GM23338 (cell line): Measurements from ENCODE around the gene UBTF. TPM values are rescaled to one million over a fixed set of nuclear protein-coding genes. Genes with fewer than 3 reads are reported as not detected.
A peak's percentile ranks its signal among the peaks of the same experiment; 100 is the strongest.

Source experiments
- ATAC-seq: fragments of 200-7000 bp; cut with Tn5 transposase; 3 replicates; pipeline ENCODE4 v1.9.1; 2020
- DNase-seq: peaks from one replicate; pipeline ENCODE4 v3.0.0-alpha.2; 2015; ENCODE audit warnings: low spot score
- H2AFZ ChIP-seq: fragments of 200-600 bp; sonication (generic); 2 replicates; pipeline ENCODE4 v1.8.0; 2016; ENCODE audit warnings: antibody characterized with exemption, mild to moderate bottlenecking, moderate library complexity
- H3F3A ChIP-seq: fragments of 200-600 bp; sonication (generic); replicated peaks from 2 replicates; pipeline ENCODE4 v1.8.0; 2017; ENCODE audit warnings: antibody characterized with exemption, mixed run types, low read depth
- H3K27ac ChIP-seq: fragments of 200-600 bp; sonication (generic); 2 replicates; pipeline ENCODE4 v1.6.1; 2016; ENCODE audit warnings: low read depth
- H3K27me3 ChIP-seq: fragments of 200-600 bp; sonication (generic); 2 replicates; pipeline ENCODE4 v1.8.0; 2016; ENCODE audit warnings: mild to moderate bottlenecking, mixed run types, moderate library complexity; ENCODE audit not compliant: insufficient read depth
- H3K36me3 ChIP-seq: fragments of 200-600 bp; sonication (generic); 2 replicates; pipeline ENCODE4 v1.8.0; 2016; ENCODE audit warnings: mild to moderate bottlenecking; ENCODE audit not compliant: insufficient read depth
- H3K4me1 ChIP-seq: fragments of 200-600 bp; sonication (generic); 2 replicates; pipeline ENCODE4 v1.8.0; 2016; ENCODE audit warnings: mild to moderate bottlenecking, moderate library complexity; ENCODE audit not compliant: insufficient read depth
- H3K4me2 ChIP-seq: fragments of 200-600 bp; sonication (generic); 2 replicates; pipeline ENCODE4 v1.7.1; 2017; ENCODE audit warnings: mixed run types
- H3K4me3 ChIP-seq: fragments of 200-600 bp; sonication (generic); 2 replicates; pipeline ENCODE4 v1.6.1; 2016; ENCODE audit warnings: mixed run types
- H3K79me2 ChIP-seq: fragments of 200-600 bp; sonication (generic); replicated peaks from 2 replicates; pipeline ENCODE4 v1.8.0; 2017; ENCODE audit warnings: mild to moderate bottlenecking; ENCODE audit not compliant: insufficient read depth
- H3K9me2 ChIP-seq: fragments of 200-600 bp; sonication (generic); 2 replicates; pipeline ENCODE4 v1.8.0; 2017; ENCODE audit not compliant: insufficient read depth
- H4K20me1 ChIP-seq: fragments of 200-600 bp; sonication (generic); replicated peaks from 2 replicates; pipeline ENCODE4 v1.8.0; 2017; ENCODE audit warnings: mild to moderate bottlenecking; ENCODE audit not compliant: insufficient read depth
- H3K27ac Mint-ChIP-seq: 2 replicates; pipeline ENCODE4 v1.8.0; 2020; ENCODE audit warnings: inconsistent platforms, mild to moderate bottlenecking, moderate library complexity, mixed read lengths
- H3K27me3 Mint-ChIP-seq: 3 replicates; pipeline ENCODE4 v1.8.0; 2022; ENCODE audit warnings: low read depth, mild to moderate bottlenecking, moderate library complexity, mixed read lengths, inconsistent platforms; ENCODE audit not compliant: insufficient read depth, poor library complexity
- H3K36me3 Mint-ChIP-seq: 3 replicates; pipeline ENCODE4 v1.8.0; 2021; ENCODE audit warnings: low read depth, mild to moderate bottlenecking, inconsistent platforms, moderate library complexity, mixed read lengths
- H3K4me1 Mint-ChIP-seq: 3 replicates; pipeline ENCODE4 v1.8.0; 2020; ENCODE audit warnings: mild to moderate bottlenecking, inconsistent platforms, mixed read lengths
- H3K4me3 Mint-ChIP-seq: 3 replicates; pipeline ENCODE4 v1.8.0; 2021; ENCODE audit warnings: moderate library complexity, mild to moderate bottlenecking, inconsistent platforms, mixed read lengths
- H3K9me3 Mint-ChIP-seq: 3 replicates; pipeline ENCODE4 v1.8.0; 2020; ENCODE audit warnings: moderate library complexity, mild to moderate bottlenecking, inconsistent platforms, mixed read lengths
- CREB1 ChIP-seq: fragments of 250-450 bp; sonication (Bioruptor Pico); IDR thresholded peaks from 2 replicates; pipeline ENCODE4 v1.5.0; 2020; ENCODE audit warnings: low read depth, mild to moderate bottlenecking, moderate library complexity
- CTCF ChIP-seq, 2 experiments: fragments of 200-600 bp in 1 of 2; sonication (generic) in 1 of 2; conservative IDR thresholded peaks; 2 replicates each; pipeline versions ENCODE4 v1.5.1 to v1.6.1; 2016 to 2017; ENCODE audit warnings: antibody characterized with exemption in 2 of 2, low read depth in 2 of 2, mild to moderate bottlenecking in 2 of 2, moderate library complexity in 1 of 2
- ETS1 ChIP-seq: IDR thresholded peaks from 2 replicates; pipeline ENCODE4 v1.6.1; 2016; ENCODE audit warnings: antibody characterized with exemption
- EZH2 ChIP-seq: fragments of 200-600 bp; sonication (generic); IDR thresholded peaks from one replicate; pipeline ENCODE4 v1.8.0; 2017; ENCODE audit warnings: antibody characterized with exemption, mild to moderate bottlenecking, low read depth; ENCODE audit not compliant: unreplicated experiment
- EZH2phosphoT487 ChIP-seq: fragments of 200-600 bp; sonication (generic); IDR thresholded peaks from one replicate; pipeline ENCODE4 v1.8.1; 2018; ENCODE audit warnings: antibody characterized with exemption; ENCODE audit not compliant: unreplicated experiment
- NANOG ChIP-seq: IDR thresholded peaks from 2 replicates; pipeline ENCODE4 v1.6.1; 2016; ENCODE audit warnings: antibody characterized with exemption, borderline replicate concordance
- POLR2AphosphoS5 ChIP-seq: IDR thresholded peaks from 2 replicates; pipeline ENCODE4 v1.6.1; 2016; ENCODE audit warnings: antibody characterized with exemption, low read depth
- REST ChIP-seq: IDR thresholded peaks from one replicate; pipeline ENCODE4 v1.6.1; 2018; ENCODE audit warnings: antibody characterized with exemption; ENCODE audit not compliant: unreplicated experiment
- STAT1 ChIP-seq: IDR thresholded peaks from one replicate; pipeline ENCODE4 v1.6.1; 2016; ENCODE audit warnings: antibody characterized with exemption; ENCODE audit not compliant: unreplicated experiment
- polyA plus RNA-seq: library from polyadenylated mRNA; unstranded; fragments of >200 nt; fragmentation: Nextera tagmentation; extraction: Ambion mirVana; gene quantifications from 2 replicates; pipeline ENCODE4 v1.2.1, GENCODE V29; 2016
- total RNA-seq: library from RNA; depleted of rRNA; stranded (reverse); fragments of >200 nt; shearing (Covaris generic); gene quantifications from 2 replicates; pipeline ENCODE4 v1.2.3, GENCODE V29; 2014

UBTF gene
- total and polyA plus RNA-seq, 2 experiments from 2014 or later, result 29.9 to 62.2 TPM

GRCh38 chr17:44170499-44171201 is 48.8 kb downstream of the UBTF start, which contains the start of gene ASB16:
Gene ASB16 (plus strand): TSS chr17:44170704. CDS start chr17:44170790, 86 bp downstream.
- H3K9me3 Mint-ChIP-seq, result no peaks in the 10 kb centered on the region
- TF ChIP-seq NANOG (no peak), CTCF (conservative IDR thresholded peaks at IDR 0.05; ENCODE audit: low read depth in 2 of 2) (peak; percentile 34 to 69)
- H3F3A ChIP-seq, result peaks cover 9% of the 10 kb centered on the region; the same call in 1 of the 2 replicates
- no peak within 1 kb of the TSS for H3K27ac Mint-ChIP-seq
- H3K27me3 ChIP-seq, result no peaks in the 10 kb centered on the region
- peaks cover 14% of the 10 kb centered on the region for H3K4me1 ChIP-seq
- H4K20me1 ChIP-seq, result no peaks in the 10 kb centered on the region
- H3K27me3 Mint-ChIP-seq, result peaks cover 11% of the 10 kb centered on the region
- peak within 1 kb of the TSS; percentile 34; the same call in 1 of the 2 replicates for H3K4me3 ChIP-seq
- H3K79me2 ChIP-seq, result no peaks in the 10 kb centered on the region
- peaks cover 14% of the 10 kb centered on the region for H3K4me1 Mint-ChIP-seq
- no peak within 1 kb of the TSS for H2AFZ ChIP-seq
- DNase-seq, result peak; percentile 53
- no peaks in the 10 kb centered on the region for H3K36me3 ChIP-seq
- peaks cover 6% of the 10 kb centered on the region; the same call in 2 of the 3 replicates for H3K36me3 Mint-ChIP-seq
- ATAC-seq, result peak; percentile 64
- no peaks in the 10 kb centered on the region for H3K9me2 ChIP-seq
- H3K4me2 ChIP-seq, result peak within 1 kb of the TSS; percentile 62
- H3K4me3 Mint-ChIP-seq, result 0 out of 3 replicates have a peak within 1 kb of the TSS, but pooled peaks have one; percentile 22
- no peak within 1 kb of the TSS for H3K27ac ChIP-seq

GRCh38 chr17:44170135-44170498 is 49.4 kb downstream of the UBTF start:
- Histone ChIP-seq H3F3A (peaks cover 9% of the 10 kb centered on the region; the same call in 1 of the 2 replicates), H3K4me2 (peak overlapping the region; percentile 62), H3K9me2 (no peaks in the 10 kb centered on the region), H3K36me3 (no peaks in the 10 kb centered on the region), H3K4me3 (peak overlapping the region; percentile 34; the same call in 1 of the 2 replicates), H3K79me2 (no peaks in the 10 kb centered on the region), H2AFZ (no peak overlapping the region), H3K4me1 (peaks cover 14% of the 10 kb centered on the region), H3K27ac (no peak overlapping the region), H4K20me1 (no peaks in the 10 kb centered on the region), H3K27me3 (no peaks in the 10 kb centered on the region)
- Mint-ChIP-seq H3K27ac (no peak overlapping the region), H3K4me3 (0 out of 3 replicates have a peak overlapping the region, but pooled peaks have one; percentile 22), H3K36me3 (peaks cover 2% of the 10 kb centered on the region; the same call in 2 of the 3 replicates), H3K9me3 (no peaks in the 10 kb centered on the region), H3K27me3 (peaks cover 11% of the 10 kb centered on the region), H3K4me1 (peaks cover 14% of the 10 kb centered on the region)
- DNase-seq, result no peak
- ATAC-seq, result no peak
- no peak for TF ChIP-seq ETS1
- no peak for TF ChIP-seq POLR2AphosphoS5
- TF ChIP-seq CREB1, result no peak
- TF ChIP-seq CTCF (conservative IDR thresholded peaks at IDR 0.05; ENCODE audit: low read depth in 2 of 2), result no peak
- no peak for TF ChIP-seq REST
- TF ChIP-seq EZH2phosphoT487, result no peak
- no peak for TF ChIP-seq STAT1
- TF ChIP-seq EZH2, result no peak
